ENCODE results near the gene ALK. TPM values are rescaled to one million over a fixed set of nuclear protein-coding genes. Genes with fewer than 3 reads are reported as not detected.

Gene ALK
- total RNA-seq, 1 experiment from 2014 or later, result not detected

DNA sequence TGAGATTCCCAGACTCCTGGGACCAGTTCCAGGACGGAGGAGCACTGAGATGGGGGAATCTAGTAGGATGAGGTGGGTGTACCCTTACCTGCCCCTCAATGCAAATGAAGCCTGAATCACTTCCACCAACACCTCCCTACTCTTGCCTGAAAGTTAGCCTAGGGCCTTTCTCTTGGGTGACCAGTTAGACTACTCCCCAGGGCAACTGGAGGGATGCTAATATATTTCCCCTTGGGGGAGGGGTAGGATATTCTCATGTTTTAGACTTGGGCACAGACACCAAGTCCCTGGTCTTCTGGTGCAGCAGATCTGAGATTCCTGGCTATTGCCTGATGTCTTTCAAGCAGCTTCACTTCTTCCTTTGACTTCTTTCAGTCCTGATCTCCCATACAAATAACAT is 334.5 kb downstream of the ALK start:
- TF ChIP-seq, protein P1, sequence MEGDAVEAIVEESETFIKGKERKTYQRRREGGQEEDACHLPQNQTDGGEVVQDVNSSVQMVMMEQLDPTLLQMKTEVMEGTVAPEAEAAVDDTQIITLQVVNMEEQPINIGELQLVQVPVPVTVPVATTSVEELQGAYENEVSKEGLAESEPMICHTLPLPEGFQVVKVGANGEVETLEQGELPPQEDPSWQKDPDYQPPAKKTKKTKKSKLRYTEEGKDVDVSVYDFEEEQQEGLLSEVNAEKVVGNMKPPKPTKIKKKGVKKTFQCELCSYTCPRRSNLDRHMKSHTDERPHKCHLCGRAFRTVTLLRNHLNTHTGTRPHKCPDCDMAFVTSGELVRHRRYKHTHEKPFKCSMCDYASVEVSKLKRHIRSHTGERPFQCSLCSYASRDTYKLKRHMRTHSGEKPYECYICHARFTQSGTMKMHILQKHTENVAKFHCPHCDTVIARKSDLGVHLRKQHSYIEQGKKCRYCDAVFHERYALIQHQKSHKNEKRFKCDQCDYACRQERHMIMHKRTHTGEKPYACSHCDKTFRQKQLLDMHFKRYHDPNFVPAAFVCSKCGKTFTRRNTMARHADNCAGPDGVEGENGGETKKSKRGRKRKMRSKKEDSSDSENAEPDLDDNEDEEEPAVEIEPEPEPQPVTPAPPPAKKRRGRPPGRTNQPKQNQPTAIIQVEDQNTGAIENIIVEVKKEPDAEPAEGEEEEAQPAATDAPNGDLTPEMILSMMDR (conservative IDR thresholded peaks at IDR 0.05), result no peak

More for the DNA sequence above, 334.5 kb downstream of the ALK start:
- H3K14ac ChIP-seq (ENCODE audit: insufficient read depth, low read length), result no peak overlapping the region
- no peak overlapping the region for H3K4me2 ChIP-seq (ENCODE audit: insufficient read depth, insufficient read length, low read length)
- H2AFZ ChIP-seq (ENCODE audit: low read length), result no peak overlapping the region
- H2BK5ac ChIP-seq (ENCODE audit: insufficient read length, low read length), result no peak overlapping the region
- no peaks in the 10 kb centered on the region for H3K9me3 ChIP-seq (ENCODE audit: control insufficient read depth, low read depth, low read length)
- H3K9ac ChIP-seq (ENCODE audit: extremely low read depth, insufficient read length, low read length), result no peak overlapping the region
- WGBS (ENCODE audit: extremely low coverage, insufficient read length, low lambda C conversion rate), result no CpG with 5 or more reads among the region's 1 CpG
- no peak overlapping the region for H3K4me3 Mint-ChIP-seq
- no peaks in the 10 kb centered on the region for H3K79me2 ChIP-seq (ENCODE audit: insufficient read depth, low read length)
- H3K23me2 ChIP-seq (ENCODE audit: insufficient read length, low read depth, low read length, poor library complexity, severe bottlenecking), result no peaks in the 10 kb centered on the region
- H3K23ac ChIP-seq (ENCODE audit: insufficient read length, low read depth, low read length), result no peak overlapping the region
- no peak overlapping the region for H3K4ac ChIP-seq (ENCODE audit: low read depth, low read length)
- no peak overlapping the region for H4K8ac ChIP-seq (replicated peaks; ENCODE audit: insufficient read length, low read depth, low read length)
- no peak overlapping the region for H3K27ac ChIP-seq (ENCODE audit: insufficient read length, low read depth, low read length)
- H3K36me3 Mint-ChIP-seq (ENCODE audit: insufficient read depth in 1 of 3, low read depth in 3 of 3), result no peaks in the 10 kb centered on the region
- H2AK5ac ChIP-seq (ENCODE audit: insufficient read length, low read length), result no peak overlapping the region
- H3K9me3 Mint-ChIP-seq, result no peaks in the 10 kb centered on the region
- no peak overlapping the region for H4K91ac ChIP-seq (ENCODE audit: insufficient read length, low read depth, low read length)
- no peaks in the 10 kb centered on the region; the same call in 1 of the 2 replicates for H3K4me1 ChIP-seq (ENCODE audit: insufficient read depth, low read length)
- H2BK120ac ChIP-seq (ENCODE audit: low read depth, low read length, poor library complexity, severe bottlenecking), result no peak overlapping the region
- H3K56ac ChIP-seq (ENCODE audit: insufficient read length, low read depth, low read length), result no peak overlapping the region
- no peak overlapping the region for H2BK20ac ChIP-seq (ENCODE audit: low read depth, low read length, poor library complexity, severe bottlenecking)
- H3K27me3 ChIP-seq (ENCODE audit: insufficient read depth, low read length), result no peaks in the 10 kb centered on the region
- DNase-seq, result no peak
- no peaks in the 10 kb centered on the region for H4K20me1 ChIP-seq (ENCODE audit: control insufficient read depth, insufficient read depth, insufficient read length)
- H2BK12ac ChIP-seq (ENCODE audit: insufficient read length, low read depth, low read length), result no peak overlapping the region
- no peak overlapping the region for H2BK15ac ChIP-seq (ENCODE audit: low read depth, low read length)
- H4K5ac ChIP-seq (ENCODE audit: insufficient read length, low read depth, low read length), result no peak overlapping the region
- no peaks in the 10 kb centered on the region for H3K79me1 ChIP-seq (ENCODE audit: insufficient read depth, low read depth, low read length, poor library complexity, severe bottlenecking)
- H3K27ac Mint-ChIP-seq, result no peak overlapping the region
- no peak overlapping the region for H3K18ac ChIP-seq (ENCODE audit: insufficient read length, low read depth, low read length)
- peaks cover 0 to 7% of the 10 kb centered on the region in 2 experiments; a peak in 3 of 4 replicates for H3K4me1 Mint-ChIP-seq
- H3K27me3 Mint-ChIP-seq (ENCODE audit: low read depth), result peaks cover 3% of the 10 kb centered on the region; the same call in 1 of the 2 replicates
- no peak overlapping the region for H3T11ph ChIP-seq (ENCODE audit: low read length)
